Adrenal gland (tissue), 12 donors: ENCODE data around the gene DLGAP4. TPM values are rescaled to one million over a fixed set of nuclear protein-coding genes. Genes with fewer than 3 reads are reported as not detected.

Experiments used
- DNase-seq, 7 donors: peaks; one replicate each; pipeline ENCODE4 v3.0.0-alpha.2; 2019 to 2020
- H3K27ac ChIP-seq, 5 donors: fragments of 200-600 bp; sonication (generic) in 4 of 5; 1 replicate in 3 of 5; 2 replicates in 2 of 5; pipeline versions ENCODE4 v1.5.1 to v1.8.0; 2016 to 2020; ENCODE audit warnings: mild to moderate bottlenecking in 1 of 5
- H3K27me3 ChIP-seq: fragments of 200-600 bp; 2 replicates; pipeline ENCODE4 v1.8.0; 2021
- H3K36me3 ChIP-seq, 2 donors: fragments of 200-600 bp; replicated peaks in 1 of 2; 1 replicate in 1 of 2; 2 replicates in 1 of 2; pipeline versions ENCODE4 v1.5.1 to v1.8.0; 2018 to 2022
- H3K4me1 ChIP-seq, 2 donors: fragments of 200-600 bp; replicated peaks in 1 of 2; 1 replicate in 1 of 2; 2 replicates in 1 of 2; pipeline versions ENCODE4 v1.5.1 to v1.8.0; 2018 to 2021
- H3K4me3 ChIP-seq, 4 donors: fragments of 200-600 bp; sonication (generic) in 3 of 4; one replicate each; pipeline ENCODE4 v1.5.1; 2016 to 2018
- H3K9me3 ChIP-seq, 3 donors: fragments of 200-600 bp; sonication (generic) in 1 of 3; replicated peaks in 1 of 3; 1 replicate in 2 of 3; 2 replicates in 1 of 3; pipeline versions ENCODE4 v1.5.1 to v1.8.0; 2016 to 2021
- POLR2A ChIP-seq, 2 donors: fragments of 450-650 bp; IDR thresholded peaks; one replicate each; pipeline ENCODE4 v1.6.1; 2017; ENCODE audit warnings: antibody characterized with exemption in 2 of 2, mild to moderate bottlenecking in 2 of 2, moderate library complexity in 1 of 2
- WGBS, 4 donors: extraction: QIAGEN DNeasy Blood & Tissue Kit in 2 of 4; methylation state at CpG; one replicate each; pipeline versions ENCODE4 v1.1.5 to v1.1.7; 2013 to 2017; 5-methylcytosine and 5-hydroxymethylcytosine counted together
- intact Hi-C, 2 donors: fragments of 100-400 bp; cut with DNase I; formaldehyde crosslinking; loops; one replicate each; pipeline versions ENCODE4 v1.14.1 to v1.15.0; 2022 to 2023
- polyA plus RNA-seq, 3 donors: library from polyadenylated mRNA; stranded (reverse); fragments of 200-250 nt in 2 of 3; fragments of 350-450 nt in 1 of 3; fragmentation: Illumina TruSeq in 1 of 3; extraction: RNeasy Lipid Tissue Mini Kit (QIAGEN cat#74804) in 1 of 3; gene quantifications; one replicate each; pipeline ENCODE4 v1.2.3, GENCODE V29; 2013 to 2014
- total RNA-seq, 9 donors: library from RNA; depleted of rRNA in 4 of 9; stranded (reverse); fragments of >200 nt in 4 of 9; fragments of 120-200 nt in 1 of 9; fragmentation: NEBNext Ultra II Directional in 1 of 9; extraction: Animal tissue kit (Norgen Biotek cat#: 25700) in 1 of 9; gene quantifications; one replicate each; pipeline versions ENCODE4 v1.1.0 to v1.2.4, GENCODE V29; 2013 to 2023
- TF ChIP-seq, protein P1 (sequence below), 6 experiments: fragments of 450-650 bp in 4 of 6; fragments of 200-600 bp in 2 of 6; sonication (generic) in 1 of 6; IDR thresholded peaks; 1 replicate in 5 of 6; 2 replicates in 1 of 6; pipeline versions ENCODE4 v1.5.1 to v1.8.0; 2016 to 2021; ENCODE audit warnings: antibody characterized with exemption in 6 of 6, mild to moderate bottlenecking in 2 of 6, moderate library complexity in 1 of 6
- donor health status: healthy with polysubstance abuse.
- donor health status: Bipolar disorder and iron deficiency.
- donor health status: DM: yes; HTN: yes; CAD: no.
- donor health status: DM: no; HTN: no; CAD: no.
- donor health status: DM: no; HTN: no; CAD: no.
- donor health status: DM: yes; HTN: yes; CAD: no.

The DLGAP4 gene
- total and polyA plus RNA-seq, 12 donors = 13.5 to 95.2 (median 64.0) TPM

DNA sequence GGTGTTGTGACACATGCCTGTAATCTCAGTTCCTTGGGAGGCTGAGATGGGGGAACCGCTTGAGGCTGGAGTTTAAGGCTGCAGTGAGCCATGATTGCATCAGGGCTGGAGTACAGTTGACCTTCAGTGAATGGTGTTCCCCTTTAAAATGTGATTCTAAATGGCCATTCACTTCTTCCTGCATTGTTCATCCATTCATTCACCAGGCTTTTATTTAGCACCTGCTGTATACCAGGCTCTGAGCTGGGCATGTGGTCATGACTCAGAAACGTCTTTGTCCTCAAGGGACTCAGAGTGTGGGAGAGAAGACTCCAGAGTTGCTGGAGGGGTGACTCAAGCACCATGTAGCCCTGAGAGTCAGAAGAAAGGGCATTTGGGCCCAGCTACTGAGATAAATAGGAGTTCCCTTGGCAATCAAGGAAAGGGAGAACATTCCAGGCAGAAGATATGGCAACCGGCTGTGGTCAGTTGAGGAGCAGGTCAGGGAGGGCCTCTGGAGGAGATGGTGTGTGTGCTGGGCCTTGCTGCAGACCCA is 101.1 kb downstream of the DLGAP4 start:
- Histone ChIP-seq H3K4me1 (no peaks in the 10 kb centered on the region), H3K36me3 (no peaks in the 10 kb centered on the region), H3K27ac (no peak overlapping the region), H3K4me3 (no peak overlapping the region), H3K9me3 (no peaks in the 10 kb centered on the region), H3K27me3 (no peaks in the 10 kb centered on the region)
- TF ChIP-seq, protein P1, sequence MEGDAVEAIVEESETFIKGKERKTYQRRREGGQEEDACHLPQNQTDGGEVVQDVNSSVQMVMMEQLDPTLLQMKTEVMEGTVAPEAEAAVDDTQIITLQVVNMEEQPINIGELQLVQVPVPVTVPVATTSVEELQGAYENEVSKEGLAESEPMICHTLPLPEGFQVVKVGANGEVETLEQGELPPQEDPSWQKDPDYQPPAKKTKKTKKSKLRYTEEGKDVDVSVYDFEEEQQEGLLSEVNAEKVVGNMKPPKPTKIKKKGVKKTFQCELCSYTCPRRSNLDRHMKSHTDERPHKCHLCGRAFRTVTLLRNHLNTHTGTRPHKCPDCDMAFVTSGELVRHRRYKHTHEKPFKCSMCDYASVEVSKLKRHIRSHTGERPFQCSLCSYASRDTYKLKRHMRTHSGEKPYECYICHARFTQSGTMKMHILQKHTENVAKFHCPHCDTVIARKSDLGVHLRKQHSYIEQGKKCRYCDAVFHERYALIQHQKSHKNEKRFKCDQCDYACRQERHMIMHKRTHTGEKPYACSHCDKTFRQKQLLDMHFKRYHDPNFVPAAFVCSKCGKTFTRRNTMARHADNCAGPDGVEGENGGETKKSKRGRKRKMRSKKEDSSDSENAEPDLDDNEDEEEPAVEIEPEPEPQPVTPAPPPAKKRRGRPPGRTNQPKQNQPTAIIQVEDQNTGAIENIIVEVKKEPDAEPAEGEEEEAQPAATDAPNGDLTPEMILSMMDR (IDR thresholded peaks at IDR 0.05) = no peak
- intact Hi-C loops = no loop called here
- WGBS, 4 donors = 59 to 73% (median 71%) methylated on average over 3 of the region's 3 CpGs
- DNase-seq = no peak

DNA sequence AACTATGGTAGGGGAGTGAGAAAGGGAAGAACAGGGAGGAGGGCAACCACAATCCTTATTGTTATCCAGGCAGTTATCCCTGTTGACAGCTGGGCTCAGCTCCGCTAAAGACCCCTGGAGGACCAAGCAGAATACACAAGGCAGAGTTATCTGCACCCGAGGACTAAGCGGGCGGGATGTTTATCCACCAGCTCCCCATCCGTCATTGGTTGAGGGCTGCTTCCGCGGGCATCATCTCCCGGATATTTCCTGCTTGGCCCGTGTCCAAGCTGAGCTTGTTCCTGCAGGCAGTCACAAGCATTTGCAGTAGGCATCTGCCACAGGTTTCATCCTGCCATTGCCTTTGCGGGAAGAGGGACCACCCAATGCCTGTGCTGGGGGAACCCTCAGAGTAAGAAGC is 102.1 kb downstream of the DLGAP4 start:
- peak in 4 of 7 donors; percentile 40 to 84 (median 42) for DNase-seq
- Histone ChIP-seq H3K27me3 (no peaks in the 10 kb centered on the region), H3K4me1 (no peaks in the 10 kb centered on the region), H3K36me3 (no peaks in the 10 kb centered on the region), H3K27ac (no peak overlapping the region), H3K9me3 (no peaks in the 10 kb centered on the region), H3K4me3 (no peak overlapping the region)
- intact Hi-C loops = no loop called here
- TF ChIP-seq POLR2A (IDR thresholded peaks at IDR 0.05) = no peak
- TF ChIP-seq, protein P1 (IDR thresholded peaks at IDR 0.05) = no peak
- WGBS, 4 donors = 42 to 47% (median 44%) methylated on average over 9 to 10 of the region's 10 CpGs

DNA sequence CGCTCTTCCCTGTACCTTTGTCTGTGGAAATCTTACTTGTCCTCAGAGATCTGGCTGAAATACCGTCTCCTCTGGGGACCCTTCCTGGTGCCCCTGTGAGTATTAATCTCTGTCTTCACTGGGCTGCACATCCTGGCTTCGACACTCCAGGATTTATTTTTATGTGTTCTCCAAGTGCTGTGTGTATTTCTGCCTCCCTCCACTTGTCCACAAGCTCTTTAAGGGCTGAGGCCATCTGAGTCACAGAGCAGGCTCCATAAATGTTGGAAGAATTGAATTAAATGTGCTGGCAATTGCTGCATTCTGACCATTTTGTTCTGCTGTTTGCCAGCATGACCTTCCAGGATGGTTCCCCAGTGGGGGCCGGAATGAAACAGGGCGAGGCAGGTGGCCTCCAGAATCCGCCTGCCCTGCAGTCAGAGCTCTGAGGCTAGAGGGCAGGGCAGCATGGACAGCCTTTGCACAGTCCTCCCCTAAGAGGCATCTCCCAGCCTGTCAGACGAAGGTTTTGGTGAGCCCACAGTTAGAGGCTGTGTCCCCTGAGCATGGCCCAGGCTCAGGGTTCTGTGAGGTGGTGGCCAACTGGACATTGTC is 105.8 kb downstream of the DLGAP4 start:
- no peak for DNase-seq
- intact Hi-C loops = no loop called here
- no peaks in the 10 kb centered on the region for H3K4me1 ChIP-seq
- TF ChIP-seq, protein P1 (IDR thresholded peaks at IDR 0.05) = no peak
- TF ChIP-seq POLR2A (IDR thresholded peaks at IDR 0.05) = no peak
- peak overlapping the region in 1 of 5 donors; percentile 21 for H3K27ac ChIP-seq
- no peaks in the 10 kb centered on the region for H3K27me3 ChIP-seq
- WGBS, 4 donors = 55 to 73% (median 61%) methylated on average over 4 to 7 of the region's 7 CpGs
- H3K36me3 ChIP-seq = no peaks in the 10 kb centered on the region
- H3K9me3 ChIP-seq = no peaks in the 10 kb centered on the region
- no peak overlapping the region for H3K4me3 ChIP-seq

DNA sequence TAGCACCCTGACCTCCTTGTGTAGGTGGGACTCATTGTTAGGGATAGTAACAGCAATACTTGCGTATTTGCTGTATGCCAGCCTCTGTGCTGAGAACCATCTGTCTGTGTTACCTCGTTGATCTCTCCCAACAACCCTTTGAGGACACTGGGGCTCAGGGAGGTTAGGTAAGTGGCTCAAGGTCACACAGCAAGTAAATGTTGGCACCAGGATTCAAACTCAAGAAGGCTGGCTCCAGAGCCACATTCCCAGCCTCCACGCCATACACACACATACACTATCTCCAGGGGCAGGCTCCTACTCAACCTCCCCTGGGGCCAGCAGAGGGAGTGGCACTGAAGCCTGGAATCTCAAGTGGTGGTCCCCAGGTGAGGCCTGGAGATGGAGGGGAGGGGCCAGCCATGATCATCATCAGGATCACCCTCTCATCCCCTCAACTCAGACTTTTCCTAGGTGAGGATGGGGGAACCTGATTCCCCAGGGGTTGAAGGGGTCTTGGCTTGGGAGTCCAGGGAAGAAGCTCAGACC is 109.4 kb downstream of the DLGAP4 start:
- whole genome bisulfite sequencing, 4 donors = 77 to 100% (median 90%) methylated on average over 2 to 3 of the region's 3 CpGs
- Histone ChIP-seq H3K4me3 (no peak overlapping the region), H3K36me3 (no peaks in the 10 kb centered on the region), H3K27me3 (no peaks in the 10 kb centered on the region), H3K27ac (no peak overlapping the region), H3K9me3 (no peaks in the 10 kb centered on the region), H3K4me1 (no peaks in the 10 kb centered on the region)
- intact Hi-C loops = no loop called here
- DNase-seq = no peak
- TF ChIP-seq, protein P1 (IDR thresholded peaks at IDR 0.05) = no peak
- TF ChIP-seq POLR2A (IDR thresholded peaks at IDR 0.05) = no peak
